Measurements from ENCODE around the gene WDR38. TPM values are rescaled to one million over a fixed set of nuclear protein-coding genes. Genes with fewer than 3 reads are reported as not detected.
A peak's percentile ranks its signal among the peaks of the same experiment; 100 is the strongest.

Gene WDR38
- total and polyA plus RNA-seq, 2 of the 13 experiments (the other 11 are each of a cell fraction or from before 2014, with no cell fraction given) = not detected

DNA sequence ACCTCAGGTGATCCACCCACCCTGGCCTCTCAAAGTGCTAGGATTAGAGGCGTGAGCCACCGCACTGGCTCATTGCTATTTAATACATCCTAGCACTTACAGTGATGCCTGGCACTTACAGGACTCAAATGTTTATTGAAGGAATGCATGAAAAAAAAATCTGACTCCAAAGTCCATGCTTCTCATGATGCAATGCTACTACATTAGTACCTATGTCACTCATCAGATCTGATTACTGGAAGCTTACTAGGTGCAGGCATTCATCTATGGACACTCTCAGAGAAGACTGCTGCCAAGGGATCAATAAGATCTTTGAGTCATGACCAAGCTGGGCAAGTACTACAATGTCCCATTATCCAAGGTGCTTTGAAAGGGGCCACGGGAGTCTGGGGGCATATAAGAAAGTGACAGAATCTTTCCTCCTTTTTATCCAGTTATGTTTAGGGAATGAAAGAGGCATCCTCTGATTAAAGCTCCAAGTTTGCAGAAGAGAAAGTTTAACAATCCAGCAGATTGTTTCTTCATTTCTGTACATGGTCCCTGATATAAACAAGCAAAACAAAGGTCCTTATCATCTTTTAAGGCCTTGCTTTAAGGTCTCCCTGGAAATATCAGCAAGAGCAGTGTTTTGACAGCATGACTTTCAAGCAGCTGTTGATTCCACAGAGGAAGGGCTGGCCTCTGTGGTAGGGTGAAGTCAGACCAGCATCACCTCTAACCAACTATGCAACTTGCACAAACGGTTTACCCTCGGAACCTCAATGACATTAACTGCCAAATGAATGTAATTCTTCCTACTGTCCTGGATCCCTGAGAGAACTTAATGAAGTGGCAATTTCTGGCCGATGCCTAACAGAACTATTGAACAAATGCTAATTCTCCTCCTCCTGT is 44.6 kb downstream of the WDR38 start (continued):
- TF ChIP-seq ZNF839 (CRISPR knock-in tag; IDR thresholded peaks at IDR 0.05; ENCODE audit: borderline replicate concordance) = no peak
- TF ChIP-seq KAT8 (CRISPR knock-in tag; IDR thresholded peaks at IDR 0.05) = 0 out of 2 replicates have a peak, but pooled peaks have one; percentile 45
- TF ChIP-seq, protein P1, sequence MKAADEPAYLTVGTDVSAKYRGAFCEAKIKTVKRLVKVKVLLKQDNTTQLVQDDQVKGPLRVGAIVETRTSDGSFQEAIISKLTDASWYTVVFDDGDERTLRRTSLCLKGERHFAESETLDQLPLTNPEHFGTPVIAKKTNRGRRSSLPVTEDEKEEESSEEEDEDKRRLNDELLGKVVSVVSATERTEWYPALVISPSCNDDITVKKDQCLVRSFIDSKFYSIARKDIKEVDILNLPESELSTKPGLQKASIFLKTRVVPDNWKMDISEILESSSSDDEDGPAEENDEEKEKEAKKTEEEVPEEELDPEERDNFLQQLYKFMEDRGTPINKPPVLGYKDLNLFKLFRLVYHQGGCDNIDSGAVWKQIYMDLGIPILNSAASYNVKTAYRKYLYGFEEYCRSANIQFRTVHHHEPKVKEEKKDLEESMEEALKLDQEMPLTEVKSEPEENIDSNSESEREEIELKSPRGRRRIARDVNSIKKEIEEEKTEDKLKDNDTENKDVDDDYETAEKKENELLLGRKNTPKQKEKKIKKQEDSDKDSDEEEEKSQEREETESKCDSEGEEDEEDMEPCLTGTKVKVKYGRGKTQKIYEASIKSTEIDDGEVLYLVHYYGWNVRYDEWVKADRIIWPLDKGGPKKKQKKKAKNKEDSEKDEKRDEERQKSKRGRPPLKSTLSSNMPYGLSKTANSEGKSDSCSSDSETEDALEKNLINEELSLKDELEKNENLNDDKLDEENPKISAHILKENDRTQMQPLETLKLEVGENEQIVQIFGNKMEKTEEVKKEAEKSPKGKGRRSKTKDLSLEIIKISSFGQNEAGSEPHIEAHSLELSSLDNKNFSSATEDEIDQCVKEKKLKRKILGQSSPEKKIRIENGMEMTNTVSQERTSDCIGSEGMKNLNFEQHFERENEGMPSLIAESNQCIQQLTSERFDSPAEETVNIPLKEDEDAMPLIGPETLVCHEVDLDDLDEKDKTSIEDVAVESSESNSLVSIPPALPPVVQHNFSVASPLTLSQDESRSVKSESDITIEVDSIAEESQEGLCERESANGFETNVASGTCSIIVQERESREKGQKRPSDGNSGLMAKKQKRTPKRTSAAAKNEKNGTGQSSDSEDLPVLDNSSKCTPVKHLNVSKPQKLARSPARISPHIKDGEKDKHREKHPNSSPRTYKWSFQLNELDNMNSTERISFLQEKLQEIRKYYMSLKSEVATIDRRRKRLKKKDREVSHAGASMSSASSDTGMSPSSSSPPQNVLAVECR (CRISPR knock-in tag; IDR thresholded peaks at IDR 0.05; ENCODE audit: borderline replicate concordance) = peak; percentile 33; the same call in 1 of the 2 replicates
- peak; percentile 32; the same call in 1 of the 2 replicates for TF ChIP-seq FOXK1 (CRISPR knock-in tag; IDR thresholded peaks at IDR 0.05; ENCODE audit: borderline replicate concordance, low read depth)
- TF ChIP-seq PITX1 (CRISPR knock-in tag; IDR thresholded peaks at IDR 0.05) = peak; percentile 23; the same call in 1 of the 2 replicates
- TF ChIP-seq KDM6A (CRISPR knock-in tag; IDR thresholded peaks at IDR 0.05; ENCODE audit: low read depth) = 0 out of 2 replicates have a peak, but pooled peaks have one; percentile 17
- peak; percentile 55; the same call in 1 of the 2 replicates for TF ChIP-seq CREM (IDR thresholded peaks at IDR 0.05)
- no peak for TF ChIP-seq CREM (CRISPR knock-in tag; IDR thresholded peaks at IDR 0.05)
- peak; percentile 43; the same call in 1 of the 2 replicates for TF ChIP-seq NR2C2 (CRISPR knock-in tag; IDR thresholded peaks at IDR 0.05; ENCODE audit: borderline replicate concordance)
- TF ChIP-seq, protein P2, sequence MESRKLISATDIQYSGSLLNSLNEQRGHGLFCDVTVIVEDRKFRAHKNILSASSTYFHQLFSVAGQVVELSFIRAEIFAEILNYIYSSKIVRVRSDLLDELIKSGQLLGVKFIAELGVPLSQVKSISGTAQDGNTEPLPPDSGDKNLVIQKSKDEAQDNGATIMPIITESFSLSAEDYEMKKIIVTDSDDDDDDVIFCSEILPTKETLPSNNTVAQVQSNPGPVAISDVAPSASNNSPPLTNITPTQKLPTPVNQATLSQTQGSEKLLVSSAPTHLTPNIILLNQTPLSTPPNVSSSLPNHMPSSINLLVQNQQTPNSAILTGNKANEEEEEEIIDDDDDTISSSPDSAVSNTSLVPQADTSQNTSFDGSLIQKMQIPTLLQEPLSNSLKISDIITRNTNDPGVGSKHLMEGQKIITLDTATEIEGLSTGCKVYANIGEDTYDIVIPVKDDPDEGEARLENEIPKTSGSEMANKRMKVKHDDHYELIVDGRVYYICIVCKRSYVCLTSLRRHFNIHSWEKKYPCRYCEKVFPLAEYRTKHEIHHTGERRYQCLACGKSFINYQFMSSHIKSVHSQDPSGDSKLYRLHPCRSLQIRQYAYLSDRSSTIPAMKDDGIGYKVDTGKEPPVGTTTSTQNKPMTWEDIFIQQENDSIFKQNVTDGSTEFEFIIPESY (CRISPR knock-in tag; IDR thresholded peaks at IDR 0.05) = peak; percentile 74; the same call in 1 of the 2 replicates
- no peak for TF ChIP-seq ZNF441 (CRISPR knock-in tag; IDR thresholded peaks at IDR 0.05; ENCODE audit: borderline replicate concordance)
- peak; percentile 71 for TF ChIP-seq FOXA3 (CRISPR knock-in tag; IDR thresholded peaks at IDR 0.05)
- TF ChIP-seq, protein P3, sequence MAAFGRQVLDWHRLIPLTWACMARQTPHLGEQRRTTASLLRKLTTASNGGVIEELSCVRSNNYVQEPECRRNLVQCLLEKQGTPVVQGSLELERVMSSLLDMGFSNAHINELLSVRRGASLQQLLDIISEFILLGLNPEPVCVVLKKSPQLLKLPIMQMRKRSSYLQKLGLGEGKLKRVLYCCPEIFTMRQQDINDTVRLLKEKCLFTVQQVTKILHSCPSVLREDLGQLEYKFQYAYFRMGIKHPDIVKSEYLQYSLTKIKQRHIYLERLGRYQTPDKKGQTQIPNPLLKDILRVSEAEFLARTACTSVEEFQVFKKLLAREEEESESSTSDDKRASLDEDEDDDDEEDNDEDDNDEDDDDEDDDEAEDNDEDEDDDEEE (CRISPR knock-in tag; IDR thresholded peaks at IDR 0.05) = peak; percentile 49; the same call in 1 of the 2 replicates
- peak; percentile 71; the same call in 1 of the 2 replicates for TF ChIP-seq ZNF3 (CRISPR knock-in tag; IDR thresholded peaks at IDR 0.05)
- TF ChIP-seq SOX6 (IDR thresholded peaks at IDR 0.05) = no peak
- peak; percentile 76 for TF ChIP-seq SOX6 (CRISPR knock-in tag; IDR thresholded peaks at IDR 0.05)
- no peak for TF ChIP-seq HMG20B (CRISPR knock-in tag; conservative IDR thresholded peaks at IDR 0.05)
- TF ChIP-seq ZNF460 (CRISPR knock-in tag; IDR thresholded peaks at IDR 0.05; ENCODE audit: borderline replicate concordance) = peak; percentile 30; the same call in 1 of the 2 replicates
- TF ChIP-seq, protein P4, sequence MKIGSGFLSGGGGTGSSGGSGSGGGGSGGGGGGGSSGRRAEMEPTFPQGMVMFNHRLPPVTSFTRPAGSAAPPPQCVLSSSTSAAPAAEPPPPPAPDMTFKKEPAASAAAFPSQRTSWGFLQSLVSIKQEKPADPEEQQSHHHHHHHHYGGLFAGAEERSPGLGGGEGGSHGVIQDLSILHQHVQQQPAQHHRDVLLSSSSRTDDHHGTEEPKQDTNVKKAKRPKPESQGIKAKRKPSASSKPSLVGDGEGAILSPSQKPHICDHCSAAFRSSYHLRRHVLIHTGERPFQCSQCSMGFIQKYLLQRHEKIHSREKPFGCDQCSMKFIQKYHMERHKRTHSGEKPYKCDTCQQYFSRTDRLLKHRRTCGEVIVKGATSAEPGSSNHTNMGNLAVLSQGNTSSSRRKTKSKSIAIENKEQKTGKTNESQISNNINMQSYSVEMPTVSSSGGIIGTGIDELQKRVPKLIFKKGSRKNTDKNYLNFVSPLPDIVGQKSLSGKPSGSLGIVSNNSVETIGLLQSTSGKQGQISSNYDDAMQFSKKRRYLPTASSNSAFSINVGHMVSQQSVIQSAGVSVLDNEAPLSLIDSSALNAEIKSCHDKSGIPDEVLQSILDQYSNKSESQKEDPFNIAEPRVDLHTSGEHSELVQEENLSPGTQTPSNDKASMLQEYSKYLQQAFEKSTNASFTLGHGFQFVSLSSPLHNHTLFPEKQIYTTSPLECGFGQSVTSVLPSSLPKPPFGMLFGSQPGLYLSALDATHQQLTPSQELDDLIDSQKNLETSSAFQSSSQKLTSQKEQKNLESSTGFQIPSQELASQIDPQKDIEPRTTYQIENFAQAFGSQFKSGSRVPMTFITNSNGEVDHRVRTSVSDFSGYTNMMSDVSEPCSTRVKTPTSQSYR (CRISPR knock-in tag; IDR thresholded peaks at IDR 0.05; ENCODE audit: borderline replicate concordance) = peak; percentile 21; the same call in 1 of the 2 replicates
